Measurements from ENCODE around the gene RASSF10.

RASSF10 gene

GRCh38 chr11:13055200-13055599 lies 46.1 kb downstream of the RASSF10 start:
- DNase-seq (ENCODE audit: low spot score), result no peak
- no peak for TF ChIP-seq CTCF (IDR thresholded peaks at IDR 0.05; ENCODE audit: extremely low read depth, missing control alignments)

GRCh38 chr11:13061294-13061990 lies 52.3 kb downstream of the RASSF10 start:
- no peak for DNase-seq (ENCODE audit: low spot score)
- no peak for TF ChIP-seq CTCF (IDR thresholded peaks at IDR 0.05; ENCODE audit: extremely low read depth, missing control alignments)
